IMR-90 (cell line): ENCODE data around the gene PDC. TPM values are rescaled to one million over a fixed set of nuclear protein-coding genes. Genes with fewer than 3 reads are reported as not detected.

ENCODE experiments used
- ATAC-seq: fragments of 200-7000 bp; cut with Tn5 transposase; 2 replicates; pipeline ENCODE4 v1.9.1; 2020; ENCODE audit warnings: low read depth, mild to moderate bottlenecking, moderate library complexity
- BruUV-seq: library from RNA; stranded (reverse); fragments of 400-500 nt; replicated peaks from 2 replicates; lab custom pipeline; 2021; lab: Mats Ljungman, UMichigan
- CTCF ChIA-PET: fragments of 300-600 bp; formaldehyde crosslinking; extraction: SDS; loops from one replicate; lab custom pipeline; 2021; ENCODE audit warnings: antibody characterized with exemption; lab: Yijun Ruan, JAX
- POLR2A ChIA-PET: fragments of 300-600 bp; sonication (Branson Sonifier 250); formaldehyde crosslinking; loops from one replicate; lab custom pipeline; 2022; ENCODE audit warnings: antibody characterized with exemption; ENCODE audit not compliant: unreplicated experiment; lab: Charles Lee
- DNase-seq: peaks from one replicate; pipeline ENCODE4 v3.0.0; 2013
- H2AFZ ChIP-seq: replicated peaks from 2 replicates; pipeline ENCODE3; 2013; ENCODE audit warnings: low read length, mild to moderate bottlenecking; ENCODE audit not compliant: poor library complexity
- H2AK5ac ChIP-seq: 2 replicates; pipeline ENCODE4 v1.6.1; 2013; ENCODE audit warnings: low read depth, low read length, inconsistent platforms
- H2AK9ac ChIP-seq: replicated peaks from 2 replicates; pipeline ENCODE3; 2013; ENCODE audit warnings: mild to moderate bottlenecking, low read depth, low read length, moderate library complexity; ENCODE audit not compliant: poor library complexity
- H2BK120ac ChIP-seq: 2 replicates; pipeline ENCODE4 v1.6.1; 2013; ENCODE audit warnings: low read depth, low read length, inconsistent platforms
- H2BK15ac ChIP-seq: 3 replicates; pipeline ENCODE4 v1.6.1; 2013; ENCODE audit warnings: low read depth, low read length, inconsistent platforms
- H2BK20ac ChIP-seq: 2 replicates; pipeline ENCODE4 v1.6.1; 2013; ENCODE audit warnings: low read depth, mild to moderate bottlenecking, inconsistent platforms, low read length, moderate library complexity
- H2BK5ac ChIP-seq: 2 replicates; pipeline ENCODE4 v1.6.1; 2013; ENCODE audit warnings: mild to moderate bottlenecking, low read depth, low read length, inconsistent platforms; ENCODE audit not compliant: poor library complexity, severe bottlenecking
- H3K14ac ChIP-seq: replicated peaks from 2 replicates; pipeline ENCODE4 v1.6.1; 2013; ENCODE audit warnings: low read depth, low read length, inconsistent platforms
- H3K18ac ChIP-seq: 2 replicates; pipeline ENCODE4 v1.6.1; 2013; ENCODE audit warnings: low read depth, low read length, control low read depth
- H3K23ac ChIP-seq: 2 replicates; pipeline ENCODE4 v1.6.1; 2013; ENCODE audit warnings: low read depth, low read length, inconsistent platforms
- H3K27ac ChIP-seq: 2 replicates; pipeline ENCODE4 v1.5.1; 2013; ENCODE audit warnings: mild to moderate bottlenecking, control low read depth, low read length; ENCODE audit not compliant: insufficient read depth
- H3K27me3 ChIP-seq: 2 replicates; pipeline ENCODE4 v1.6.1; 2013; ENCODE audit warnings: low read length; ENCODE audit not compliant: control insufficient read depth, insufficient read depth
- H3K36me3 ChIP-seq: 2 replicates; pipeline ENCODE4 v1.6.1; 2013; ENCODE audit warnings: low read length, mixed read lengths; ENCODE audit not compliant: control insufficient read depth, insufficient read depth
- H3K4ac ChIP-seq: 2 replicates; pipeline ENCODE4 v1.6.1; 2013; ENCODE audit warnings: low read depth, low read length, inconsistent platforms
- H3K4me1 ChIP-seq: 2 replicates; pipeline ENCODE4 v1.6.1; 2013; ENCODE audit warnings: low read length, mixed read lengths; ENCODE audit not compliant: control insufficient read depth, insufficient read depth
- H3K4me2 ChIP-seq: 2 replicates; pipeline ENCODE4 v1.6.1; 2013; ENCODE audit warnings: low read depth, mild to moderate bottlenecking, control low read depth, low read length, moderate library complexity
- H3K4me3 ChIP-seq: 2 replicates; pipeline ENCODE4 v1.5.1; 2013; ENCODE audit warnings: low read depth, mild to moderate bottlenecking, control low read depth, low read length, moderate library complexity; ENCODE audit not compliant: insufficient read depth
- H3K56ac ChIP-seq: 2 replicates; pipeline ENCODE4 v1.6.1; 2013; ENCODE audit warnings: low read length, inconsistent platforms; ENCODE audit not compliant: insufficient read depth; ENCODE audit errors: extremely low read depth
- H3K79me1 ChIP-seq, 2 experiments: 2 replicates each; pipeline ENCODE4 v1.6.1; 2013; ENCODE audit warnings: low read length in 2 of 2, inconsistent platforms in 1 of 2, low read depth in 1 of 2
- H3K9ac ChIP-seq: 2 replicates; pipeline ENCODE4 v1.6.1; 2013; ENCODE audit warnings: low read depth, low read length, control low read depth
- H3K9me1 ChIP-seq: 2 replicates; pipeline ENCODE4 v1.6.1; 2013; ENCODE audit warnings: low read length, inconsistent platforms; ENCODE audit not compliant: insufficient read depth
- H3K9me3 ChIP-seq: 2 replicates; pipeline ENCODE4 v1.6.1; 2013; ENCODE audit warnings: low read length; ENCODE audit not compliant: control insufficient read depth, insufficient read depth
- H4K20me1 ChIP-seq: 2 replicates; pipeline ENCODE4 v1.6.1; 2013; ENCODE audit warnings: low read length, inconsistent platforms; ENCODE audit not compliant: insufficient read depth
- H4K5ac ChIP-seq: 2 replicates; pipeline ENCODE4 v1.6.1; 2013; ENCODE audit warnings: mild to moderate bottlenecking, low read depth, low read length, control low read depth
- H4K8ac ChIP-seq, 2 experiments: 2 replicates each; pipeline ENCODE4 v1.6.1; 2013; ENCODE audit warnings: low read depth in 2 of 2, low read length in 2 of 2, control low read depth in 1 of 2, inconsistent platforms in 1 of 2
- H4K91ac ChIP-seq: 2 replicates; pipeline ENCODE4 v1.6.1; 2013; ENCODE audit warnings: low read depth, low read length, inconsistent platforms; ENCODE audit not compliant: insufficient read depth
- BHLHE40 ChIP-seq: fragments of 150-350 bp; IDR thresholded peaks from 2 replicates; pipeline ENCODE4 v1.6.1; 2016; ENCODE audit warnings: mild to moderate bottlenecking, low read depth, low read length
- CEBPB ChIP-seq: IDR thresholded peaks from 2 replicates; pipeline ENCODE4 v1.6.1; 2012; ENCODE audit warnings: low read depth, low read length, improper control_type of control experiment
- CHD1 ChIP-seq: IDR thresholded peaks from 2 replicates; pipeline ENCODE4 v1.6.1; 2012; ENCODE audit warnings: low read depth, low read length, improper control_type of control experiment
- CTCF ChIP-seq: conservative IDR thresholded peaks from 2 replicates; pipeline ENCODE4 v1.5.1; 2012; ENCODE audit warnings: mild to moderate bottlenecking, low read depth, low read length, improper control_type of control experiment
- MAFK ChIP-seq: IDR thresholded peaks from 2 replicates; pipeline ENCODE4 v1.6.1; 2012; ENCODE audit warnings: low read depth, low read length, improper control_type of control experiment
- MAZ ChIP-seq: IDR thresholded peaks from 2 replicates; pipeline ENCODE4 v1.6.1; 2012; ENCODE audit warnings: low read depth, mild to moderate bottlenecking, low read length, improper control_type of control experiment, moderate library complexity, borderline replicate concordance
- POLR2A ChIP-seq: IDR thresholded peaks from 2 replicates; pipeline ENCODE4 v1.6.1; 2012; ENCODE audit warnings: mild to moderate bottlenecking, low read depth, low read length
- RAD21 ChIP-seq: IDR thresholded peaks from 2 replicates; pipeline ENCODE4 v1.6.1; 2012; ENCODE audit warnings: low read length, improper control_type of control experiment
- RCOR1 ChIP-seq: IDR thresholded peaks from 2 replicates; pipeline ENCODE4 v1.6.1; 2012; ENCODE audit warnings: mild to moderate bottlenecking, low read length, improper control_type of control experiment; ENCODE audit not compliant: insufficient replicate concordance
- WGBS, 2 experiments: methylation state at CpG; one replicate each; pipeline versions ENCODE4 v1.1.5 to v1.1.7; 2013; ENCODE audit warnings: missing lambda C conversion rate in 2 of 2; ENCODE audit not compliant: insufficient read length in 1 of 2; ENCODE audit errors: extremely low coverage in 2 of 2; 5-methylcytosine and 5-hydroxymethylcytosine counted together
- dilution Hi-C: fragments of 300-500 bp; cut with HindIII; formaldehyde crosslinking; loops from one replicate; pipeline ENCODE4 v1.14.3; 2018; ENCODE audit warnings: low sequenced_read_pairs; ENCODE audit not compliant: unreplicated experiment
- in situ Hi-C: fragments of 300-500 bp; cut with MboI; formaldehyde crosslinking; loops from 3 replicates; pipeline ENCODE4 v1.14.3; 2019; ENCODE audit warnings: low sequenced_read_pairs, inconsistent platforms, mixed read lengths
- intact Hi-C: fragments of 100-400 bp; cut with micrococcal nuclease; formaldehyde crosslinking; loops from 2 replicates; pipeline ENCODE4 v1.10.0; 2022
- polyA plus RNA-seq, 3 experiments: library from polyadenylated mRNA; depleted of rRNA; stranded (reverse); fragments of >200 nt; gene quantifications; 2 replicates each; pipeline ENCODE4 v1.2.3, GENCODE V29; 2012; ENCODE audit warnings: low replicate concordance in 1 of 3
- total RNA-seq: library from RNA; depleted of rRNA; stranded (reverse); fragments of >200 nt; gene quantifications from 2 replicates; pipeline ENCODE4 v1.2.3, GENCODE V29; 2012
- TF ChIP-seq, protein P1 (sequence below): fragments of 150-350 bp; IDR thresholded peaks from 2 replicates; pipeline ENCODE4 v1.6.1; 2017; ENCODE audit warnings: mild to moderate bottlenecking, antibody characterized with exemption, low read length, low read depth

The PDC gene
- total and polyA plus RNA-seq, 2 of the 4 experiments (the other 2 are of a cell fraction) = not detected

DNA sequence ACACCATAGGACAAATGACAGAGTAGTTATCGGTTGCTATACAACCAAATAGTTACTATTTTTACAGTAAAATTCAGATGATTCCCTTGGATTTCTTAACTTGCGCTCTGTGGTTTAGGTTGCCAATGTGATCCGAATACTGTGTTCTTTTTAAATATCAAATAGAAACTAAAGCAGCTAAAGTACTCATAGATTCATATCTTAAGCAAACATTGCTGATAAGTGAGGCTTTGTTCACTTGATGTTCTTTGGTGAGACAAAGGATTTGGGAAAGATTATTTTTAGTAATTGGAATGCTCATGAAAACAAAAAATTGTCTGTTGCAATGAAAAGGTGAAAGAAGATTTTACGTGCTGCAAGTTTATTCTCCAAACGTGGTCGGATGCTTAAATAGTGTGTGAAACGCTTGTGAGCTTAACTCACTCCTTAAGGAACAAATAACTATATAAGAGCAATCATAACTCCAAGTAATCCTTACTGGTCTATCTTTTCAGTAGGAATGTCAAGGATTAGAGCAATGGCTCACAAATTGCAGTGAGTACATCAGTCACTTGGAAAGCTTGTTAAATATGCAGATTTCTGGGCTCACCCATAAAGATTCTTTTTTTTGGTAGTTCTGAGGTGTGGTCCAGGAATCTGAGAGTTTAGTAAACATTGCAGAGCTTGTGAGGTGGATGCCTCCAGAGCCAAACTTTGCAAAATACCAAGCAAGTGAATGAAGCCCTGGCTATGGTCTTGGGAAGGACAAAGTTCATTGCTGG, 31.8 kb upstream of the PDC start:
- no TSS peak for BruUV-seq
- no CpG with 5 or more reads among the region's 7 CpGs for WGBS, 2 experiments

More for the DNA sequence above, 31.8 kb upstream of the PDC start:
- no peak overlapping the region for H3K4me2 ChIP-seq
- in situ Hi-C loops = no loop called here
- peak overlapping the region; percentile 7; the same call in 1 of the 2 replicates for H4K5ac ChIP-seq
- H3K9me1 ChIP-seq = no peaks in the 10 kb centered on the region
- H3K23ac ChIP-seq = no peak overlapping the region
- ChIA-PET CTCF (interaction anchor here (1.0 to 1.2 kb wide), 3 partner anchors 11 to 492 kb away, joined by 3 to 5 read pairs (median 3); no protein-coding TSS in a partner anchor), POLR2A (no interaction called here)
- no peak overlapping the region for H3K4ac ChIP-seq
- ATAC-seq (0 out of 2 replicates have a peak, but pooled peaks have one; percentile 29), DNase-seq (no peak)
- intact Hi-C loops = no loop called here
- H2BK15ac ChIP-seq = no peak overlapping the region
- no peak overlapping the region for H3K4me3 ChIP-seq
- H2AK9ac ChIP-seq = no peak overlapping the region
- no peak overlapping the region for H3K18ac ChIP-seq
- no peak overlapping the region for H2BK120ac ChIP-seq
- H3K27me3 ChIP-seq = no peaks in the 10 kb centered on the region
- no peak overlapping the region for H3K14ac ChIP-seq
- H3K9me3 ChIP-seq = no peaks in the 10 kb centered on the region
- no peak overlapping the region for H4K91ac ChIP-seq
- H3K9ac ChIP-seq = no peak overlapping the region
- no peak overlapping the region for H2BK5ac ChIP-seq
- H4K8ac ChIP-seq = no peak overlapping the region
- H2BK20ac ChIP-seq = no peak overlapping the region
- TF ChIP-seq BHLHE40 = no peak
- TF ChIP-seq MAFK = no peak
- no peak for TF ChIP-seq CHD1
- TF ChIP-seq, protein P1, sequence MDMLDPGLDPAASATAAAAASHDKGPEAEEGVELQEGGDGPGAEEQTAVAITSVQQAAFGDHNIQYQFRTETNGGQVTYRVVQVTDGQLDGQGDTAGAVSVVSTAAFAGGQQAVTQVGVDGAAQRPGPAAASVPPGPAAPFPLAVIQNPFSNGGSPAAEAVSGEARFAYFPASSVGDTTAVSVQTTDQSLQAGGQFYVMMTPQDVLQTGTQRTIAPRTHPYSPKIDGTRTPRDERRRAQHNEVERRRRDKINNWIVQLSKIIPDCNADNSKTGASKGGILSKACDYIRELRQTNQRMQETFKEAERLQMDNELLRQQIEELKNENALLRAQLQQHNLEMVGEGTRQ = no peak
- TF ChIP-seq RCOR1 = no peak
- no peak for TF ChIP-seq CTCF
- TF ChIP-seq MAZ = no peak
- TF ChIP-seq CEBPB = no peak
- no peak for TF ChIP-seq RAD21
- TF ChIP-seq POLR2A = no peak
- H3K4me1 ChIP-seq = peaks cover 2% of the 10 kb centered on the region; the same call in 1 of the 2 replicates
- H3K79me1 ChIP-seq = no peaks in the 10 kb centered on the region
- H3K36me3 ChIP-seq = no peaks in the 10 kb centered on the region
- H3K27ac ChIP-seq = no peak overlapping the region
- no peak overlapping the region for H3K56ac ChIP-seq
- no peak overlapping the region for H2AK5ac ChIP-seq
- H2AFZ ChIP-seq = no peak overlapping the region
- dilution Hi-C loops = no loop called here
- H4K20me1 ChIP-seq = no peaks in the 10 kb centered on the region
